Stimulated activated CD4-positive, alpha-beta T cell treated with anti-CD3 and anti-CD28 coated beads, Interleukin-1b, Interleukin-23, amount 100 ng/mL, for 1 hour (primary cell): ENCODE results near the gene YWHAE.
"Not testable (repeated sequence)": the region's sequence is repeated elsewhere in the genome, so short reads cannot be mapped to it uniquely, and the experiment has no call there.

Experiments used
- DNase-seq, 2 donors: peaks; one replicate each; pipeline ENCODE4 v3.0.0-alpha.2; 2020; ENCODE audit warnings: low read depth in 2 of 2

The YWHAE gene

DNA sequence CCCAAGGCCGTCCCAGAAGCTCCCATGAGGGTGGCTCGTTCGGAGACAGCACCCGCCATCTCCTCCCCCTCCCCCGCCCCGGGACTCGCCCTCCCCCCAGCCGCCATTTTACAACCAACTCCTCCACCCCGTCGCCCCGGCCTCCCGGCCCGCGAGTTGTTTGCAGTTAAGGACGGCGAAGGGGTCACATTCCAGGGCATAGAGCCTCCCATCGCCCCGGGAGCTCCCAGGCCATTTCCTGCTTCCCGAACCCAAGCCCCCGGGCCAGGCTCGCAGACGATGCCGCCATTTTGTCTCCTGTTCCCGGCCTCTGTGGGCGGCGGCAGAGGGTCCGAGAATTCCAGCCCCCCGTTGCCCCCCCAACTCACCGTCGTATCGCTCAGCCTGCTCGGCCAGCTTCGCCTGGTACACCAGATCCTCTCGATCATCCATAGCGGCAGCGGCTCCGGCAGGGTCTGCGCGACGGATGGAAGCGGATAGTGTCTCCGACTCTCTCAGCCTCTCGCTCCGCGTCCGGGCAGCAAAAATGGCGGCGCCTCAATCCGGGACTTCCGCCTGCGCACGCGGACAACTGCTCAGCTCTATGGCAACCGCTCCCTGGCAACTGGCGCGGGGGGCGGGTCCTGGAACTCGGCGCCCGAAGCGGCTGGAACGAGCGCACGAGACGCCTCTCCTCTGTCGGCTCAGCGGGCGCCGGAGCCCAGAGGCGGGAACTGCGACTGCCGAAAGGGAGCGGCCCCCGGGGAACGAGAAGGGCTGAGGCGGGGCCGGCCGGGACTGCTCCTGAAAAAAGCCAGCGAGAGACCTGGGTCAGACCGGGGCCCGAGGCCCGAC lies at the start of gene YWHAE:
TSS of gene YWHAE (minus strand) at position 544 of the 834 bp plus-strand sequence. CDS start at position 432, 112 bp downstream.
- peak; percentile 86 to 93 for DNase-seq

DNA sequence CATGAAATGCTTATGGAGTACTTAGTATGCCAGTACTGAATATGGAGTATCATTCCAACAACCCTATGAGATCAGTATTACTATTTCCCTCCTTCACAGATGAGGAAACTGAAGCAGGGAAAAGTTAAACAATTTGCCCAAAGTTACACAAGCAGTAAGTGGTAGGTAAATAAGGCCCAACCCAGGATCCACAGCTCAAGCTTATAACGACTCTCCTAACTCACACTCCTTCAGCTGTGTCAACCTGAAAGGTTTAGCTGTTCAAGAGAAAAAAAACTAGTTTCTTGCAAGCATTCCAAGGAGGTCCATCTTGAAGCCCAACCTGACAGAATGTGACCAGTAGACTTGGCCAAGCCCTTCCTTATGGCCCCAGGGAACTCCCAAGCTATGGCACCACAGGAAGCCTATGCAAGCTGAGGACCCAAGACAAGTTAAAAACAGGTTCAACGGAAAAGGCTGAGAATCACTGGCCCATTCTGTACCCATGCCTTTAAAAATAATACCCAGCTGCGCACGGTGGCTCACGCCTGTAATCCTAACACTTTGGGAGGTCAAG lies 49.5 kb upstream of the YWHAE start:
- no peak for DNase-seq

DNA sequence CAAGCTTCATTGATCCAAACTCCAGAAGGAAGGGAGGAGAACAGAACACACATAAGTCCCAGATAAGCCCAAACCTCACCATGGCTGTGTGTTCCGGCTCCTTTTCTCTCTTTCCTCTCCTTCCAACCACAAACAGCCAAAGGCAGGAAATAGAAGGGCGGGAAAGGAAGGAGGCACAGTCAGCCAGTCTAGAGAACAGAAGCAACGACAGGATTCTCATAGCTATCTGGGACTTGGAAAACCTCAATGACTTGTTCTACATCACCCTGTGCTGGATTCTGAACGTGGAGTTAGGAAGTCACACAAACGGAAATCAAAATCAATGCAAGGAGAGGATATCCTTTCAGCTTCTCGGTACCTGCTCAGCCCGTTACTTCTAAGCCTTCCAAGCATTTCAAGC lies 47.0 kb upstream of the YWHAE start:
- DNase-seq, result no peak

DNA sequence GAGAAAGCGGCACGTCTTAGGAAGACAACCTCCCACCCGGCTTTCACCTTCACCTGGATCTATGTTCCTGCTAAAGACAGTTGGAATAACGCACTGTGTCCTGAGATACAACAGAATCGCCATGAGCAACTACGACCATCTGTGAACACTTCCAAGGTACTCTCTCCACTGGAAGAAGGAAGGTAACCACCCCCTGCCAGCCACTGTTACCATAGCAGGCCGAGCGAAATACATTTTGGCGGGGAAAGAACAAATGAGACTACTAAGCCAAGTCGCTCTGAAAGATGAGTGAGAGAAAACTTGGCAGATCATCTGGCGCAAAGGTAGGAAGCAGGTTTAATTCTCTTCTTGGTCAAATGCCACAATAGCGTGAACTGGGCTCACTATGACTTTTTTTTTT lies 46.2 kb upstream of the YWHAE start:
- DNase-seq, result no peak

- not testable (repeated sequence) for DNase-seq
Measured at GRCh38 chr17:1445695-1446094, 45.7 kb upstream of the YWHAE start.

DNA sequence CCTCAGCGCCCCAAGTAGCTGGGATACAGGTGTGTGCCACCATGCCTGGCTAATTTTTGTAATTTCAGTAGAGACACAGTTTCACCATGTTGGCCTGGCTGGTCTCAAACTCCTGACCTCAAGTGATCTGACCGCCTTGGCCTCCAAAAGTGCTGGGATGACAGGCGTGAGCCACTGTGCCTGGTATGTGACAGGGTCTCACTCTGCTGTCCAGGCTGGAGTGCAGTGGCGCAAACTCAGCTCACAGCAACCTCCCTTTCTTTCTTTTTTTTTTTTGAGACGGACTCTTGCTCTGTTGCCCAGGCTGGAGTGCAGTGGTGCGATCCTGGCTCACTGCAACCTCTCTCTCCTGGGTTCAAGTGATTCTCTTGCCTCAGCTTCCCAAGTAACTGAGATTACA lies 42.7 kb upstream of the YWHAE start:
- not testable (repeated sequence) for DNase-seq

DNA sequence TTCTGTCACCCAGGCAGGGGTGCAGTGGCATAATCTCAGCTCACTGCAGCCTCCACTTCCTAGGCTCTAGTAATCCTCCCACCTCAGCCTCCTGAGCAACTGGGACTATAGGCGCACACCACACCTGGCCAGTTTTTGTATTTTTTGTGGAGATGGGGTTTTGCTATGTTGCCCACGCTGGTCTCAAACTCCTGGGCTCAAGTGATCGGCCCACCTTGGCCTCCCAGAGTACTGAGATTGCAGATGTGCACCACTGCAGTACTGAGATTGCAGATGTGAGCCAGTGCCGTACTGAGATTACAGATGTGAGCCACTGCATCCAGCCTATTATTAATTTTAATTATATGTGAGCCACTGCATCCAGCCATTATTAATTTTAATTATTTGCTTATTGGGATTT lies 42.2 kb upstream of the YWHAE start:
- DNase-seq, result no peak

GRCh38 chr17:1440921-1441320 lies 40.9 kb upstream of the YWHAE start:
- no peak for DNase-seq

- no peak for DNase-seq
Measured at GRCh38 chr17:1438593-1439083, 38.6 kb upstream of the YWHAE start.

- DNase-seq, result no peak
Measured at GRCh38 chr17:1435326-1435725, 35.3 kb upstream of the YWHAE start.

DNA sequence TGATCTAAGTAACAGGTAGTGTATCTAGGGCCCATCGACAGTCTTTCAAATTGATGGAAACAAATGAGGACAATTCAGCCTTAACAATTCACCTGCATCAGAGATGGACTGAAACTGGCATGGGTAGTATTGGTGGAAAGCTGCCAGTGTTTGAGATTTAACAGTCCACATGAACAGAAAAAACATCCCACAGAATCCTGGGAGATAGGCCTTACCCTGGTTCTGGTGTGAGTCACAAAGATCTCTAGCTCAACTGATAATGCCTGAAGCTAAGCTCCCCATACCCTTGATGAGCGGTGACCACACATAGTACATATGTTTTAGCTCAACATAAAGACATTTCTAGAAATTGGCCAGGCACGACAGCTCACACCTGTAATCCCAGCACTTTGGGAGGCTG lies 34.1 kb upstream of the YWHAE start:
- no peak for DNase-seq

- DNase-seq, result no peak
Measured at GRCh38 chr17:1431631-1432104, 31.6 kb upstream of the YWHAE start.

DNA sequence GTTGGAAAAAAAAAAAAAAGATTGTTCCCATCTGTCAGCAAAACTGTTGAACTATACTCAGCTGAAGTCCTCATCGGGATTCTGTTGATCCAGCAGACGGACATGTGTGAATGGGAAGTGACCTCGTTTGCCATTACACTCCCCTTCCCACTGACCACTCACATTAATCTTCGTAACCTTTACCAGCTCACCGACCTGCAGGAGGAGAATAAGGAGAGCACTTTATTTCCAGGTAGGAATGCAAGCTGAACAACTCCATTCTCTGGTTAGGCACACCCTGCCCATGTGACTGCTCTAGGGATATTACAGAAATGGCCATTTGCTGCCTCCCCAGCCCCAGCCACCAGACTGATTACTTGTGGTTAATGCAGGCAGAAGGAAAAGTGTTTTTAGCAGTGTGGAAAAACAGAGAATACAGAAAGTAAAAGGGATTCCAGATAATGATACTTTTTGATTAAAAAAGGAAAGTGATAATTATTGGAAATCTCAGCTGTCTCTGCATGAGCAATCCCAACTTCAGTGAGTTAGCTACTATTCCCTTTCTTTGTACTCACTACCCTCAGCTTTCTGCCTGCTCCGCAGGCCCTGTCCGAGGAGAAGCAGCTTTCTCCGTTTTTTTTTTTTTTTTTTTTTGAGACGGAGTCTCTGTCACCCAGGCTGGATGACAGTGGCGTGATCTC lies 23.6 kb upstream of the YWHAE start:
- DNase-seq, result no peak

DNA sequence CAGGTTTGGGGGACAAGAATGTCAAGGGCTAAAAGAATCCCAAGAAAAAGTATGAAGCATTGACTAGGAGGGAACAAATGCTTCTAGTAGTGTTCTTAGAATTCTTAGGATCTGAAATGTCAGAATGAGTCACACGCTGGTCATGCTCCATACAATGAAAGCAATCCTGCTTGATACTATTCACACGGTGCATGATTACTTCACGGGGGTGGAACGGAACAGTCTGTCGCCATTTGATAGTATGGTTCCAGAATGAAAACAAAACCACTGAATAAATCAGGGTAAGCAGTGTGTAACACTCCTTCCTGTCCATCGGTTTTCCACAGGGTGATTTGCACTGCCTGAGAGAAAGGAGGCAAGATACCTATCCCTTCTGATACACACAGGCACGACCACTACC lies 22.9 kb upstream of the YWHAE start:
- DNase-seq, result no peak

GRCh38 chr17:1421470-1421869 lies 21.4 kb upstream of the YWHAE start:
- DNase-seq, result no peak

GRCh38 chr17:1420981-1421380 lies 21.0 kb upstream of the YWHAE start:
- DNase-seq, result no peak

DNA sequence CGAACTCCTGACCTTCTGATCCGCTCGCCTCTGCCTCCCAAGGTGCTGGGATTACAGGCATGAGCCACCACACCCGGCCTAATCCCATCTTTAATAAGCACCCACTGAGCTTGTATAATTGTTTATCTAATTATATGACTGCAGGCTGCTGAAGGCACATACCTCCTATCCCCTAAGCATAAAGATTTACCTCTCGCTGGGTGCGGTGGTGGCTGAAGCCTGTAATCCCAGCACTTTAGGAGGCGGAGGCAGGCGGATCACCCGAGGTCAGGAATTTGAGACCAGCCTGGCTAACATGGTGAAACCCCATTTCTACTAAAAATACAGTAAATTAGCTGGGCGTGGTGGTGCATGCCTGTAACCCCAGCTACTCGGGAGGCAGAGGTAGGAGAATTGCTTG lies 20.1 kb upstream of the YWHAE start:
- no peak for DNase-seq

- DNase-seq, result not testable (repeated sequence)
Measured at GRCh38 chr17:1418476-1418875, 18.5 kb upstream of the YWHAE start.

DNA sequence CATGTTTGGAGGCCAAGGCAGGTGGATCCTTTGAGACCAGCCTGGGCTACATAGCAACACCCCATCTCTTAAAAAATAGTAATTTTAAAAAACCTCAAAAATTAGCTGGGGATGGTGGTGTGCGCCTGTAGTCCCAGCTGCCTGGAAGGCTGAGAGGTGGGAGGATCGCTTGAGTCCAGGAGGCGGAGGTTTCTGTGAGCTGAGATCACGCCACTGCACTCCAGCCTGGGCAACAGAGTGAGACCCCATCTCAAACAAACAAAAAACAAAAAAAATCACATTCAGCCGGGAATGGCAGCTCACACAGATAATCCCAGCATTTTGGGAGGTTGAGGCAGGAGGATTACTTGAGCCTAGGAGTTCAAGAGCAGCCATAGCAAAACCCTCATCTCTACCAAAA lies 16.4 kb upstream of the YWHAE start:
- DNase-seq, result no peak

- no peak for DNase-seq
Measured at GRCh38 chr17:1414634-1415033, 14.6 kb upstream of the YWHAE start.

DNA sequence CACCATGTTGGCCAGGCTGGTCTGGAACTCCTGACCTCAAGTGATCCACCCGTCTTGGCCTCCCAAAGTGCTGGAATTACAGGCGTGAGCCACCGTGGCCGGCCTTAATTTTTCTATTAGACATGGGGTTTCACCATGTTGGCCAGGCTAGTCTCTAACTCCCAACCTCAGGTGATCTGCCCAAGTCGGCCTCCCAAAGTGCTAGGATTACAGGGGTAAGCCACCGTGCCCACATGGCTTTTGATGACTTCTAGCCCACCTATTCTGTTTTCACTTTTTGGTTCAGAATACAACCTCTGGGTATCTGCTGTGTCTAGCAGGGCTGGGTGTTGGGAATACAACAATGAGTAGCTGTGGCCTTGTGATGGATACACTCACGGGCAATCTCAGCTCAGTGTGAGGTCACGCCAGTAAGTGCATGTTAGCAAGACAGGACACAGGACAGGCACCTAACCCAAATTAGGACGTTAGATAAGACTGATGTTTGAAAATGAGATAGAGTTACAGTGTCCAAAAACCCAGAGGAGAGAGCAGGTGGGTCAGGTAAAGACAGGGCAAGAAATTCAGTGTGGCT lies 14.1 kb upstream of the YWHAE start:
- DNase-seq, result no peak

- DNase-seq, result no peak
Measured at GRCh38 chr17:1413281-1413791, 13.3 kb upstream of the YWHAE start.
